Suppressor macrophage treated with lipopolysaccharide for 1 hour (primary cell): ENCODE results near the gene DTD2.
A peak's percentile ranks its signal among the peaks of the same experiment; 100 is the strongest.
"Not testable (repeated sequence)": the region's sequence is repeated elsewhere in the genome, so short reads cannot be mapped to it uniquely, and the experiment has no call there.

Source experiments
- DNase-seq, 3 donors: peaks; one replicate each; pipeline ENCODE4 v3.0.0-alpha.2; 2020 to 2022

The DTD2 gene

DNA sequence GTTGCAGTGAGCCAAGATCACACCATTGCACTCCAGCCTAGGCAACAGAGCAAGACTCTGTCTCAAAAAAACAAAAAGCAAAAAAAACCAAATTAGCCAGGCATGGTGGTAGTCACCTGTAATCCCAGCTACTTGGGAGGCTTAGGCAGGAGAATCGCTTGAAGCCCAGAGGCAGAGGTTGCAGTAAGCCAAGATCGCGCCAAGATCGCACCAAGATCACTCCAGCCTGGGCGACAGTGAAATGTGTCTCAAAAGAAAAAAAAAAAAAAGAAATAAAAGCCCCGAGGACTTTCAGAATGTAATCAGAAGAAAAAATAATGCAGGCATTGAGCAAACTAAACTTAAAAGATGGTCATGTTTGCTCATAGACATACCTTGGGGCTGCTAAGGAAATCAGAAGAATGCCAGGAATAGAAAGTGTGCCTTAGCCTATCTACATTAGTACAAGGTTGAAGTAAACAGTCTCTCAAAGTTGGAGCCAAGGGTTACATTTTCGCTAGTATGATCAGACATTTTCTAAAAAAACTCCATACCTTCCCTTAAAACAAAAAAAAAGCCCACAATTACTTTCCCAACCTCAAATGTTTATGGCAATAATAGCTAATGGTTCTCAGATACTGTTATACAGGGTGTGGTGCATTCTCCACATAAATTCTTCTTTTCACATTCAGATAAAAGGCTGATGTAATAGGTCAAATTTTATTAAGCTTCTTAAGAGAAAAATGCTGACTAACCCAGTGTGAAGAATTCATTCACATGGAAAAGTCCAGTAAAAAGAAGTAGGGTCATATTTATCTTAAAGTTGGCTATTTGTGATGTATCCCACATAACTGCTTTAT is 15.8 kb downstream of the DTD2 start:
- no peak for DNase-seq

- DNase-seq, result no peak
These were observed 17.0 kb downstream of the DTD2 start for GRCh38 chr14:31440280-31440679.

DNA sequence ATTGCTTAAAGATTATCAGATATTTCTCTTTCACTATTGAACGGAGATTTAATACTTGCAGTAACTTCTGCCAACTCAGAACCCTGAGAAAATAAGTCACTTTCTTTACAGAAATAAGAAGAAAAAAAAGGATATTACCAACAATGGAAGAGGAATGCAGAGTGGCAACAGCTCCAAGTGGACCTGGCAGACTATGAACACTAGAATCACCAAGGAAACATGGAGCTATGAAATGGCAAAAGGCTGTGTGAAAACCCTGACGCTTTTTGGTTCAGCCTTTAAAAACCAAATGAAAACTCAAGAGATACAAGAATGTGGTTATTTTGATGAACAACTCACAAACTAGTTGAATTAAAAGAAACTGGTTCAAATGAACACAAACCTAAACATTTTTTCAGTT is 17.7 kb downstream of the DTD2 start:
- no peak for DNase-seq

- not testable (repeated sequence) for DNase-seq
These were observed 20.1 kb downstream of the DTD2 start for GRCh38 chr14:31437045-31437691.

DNA sequence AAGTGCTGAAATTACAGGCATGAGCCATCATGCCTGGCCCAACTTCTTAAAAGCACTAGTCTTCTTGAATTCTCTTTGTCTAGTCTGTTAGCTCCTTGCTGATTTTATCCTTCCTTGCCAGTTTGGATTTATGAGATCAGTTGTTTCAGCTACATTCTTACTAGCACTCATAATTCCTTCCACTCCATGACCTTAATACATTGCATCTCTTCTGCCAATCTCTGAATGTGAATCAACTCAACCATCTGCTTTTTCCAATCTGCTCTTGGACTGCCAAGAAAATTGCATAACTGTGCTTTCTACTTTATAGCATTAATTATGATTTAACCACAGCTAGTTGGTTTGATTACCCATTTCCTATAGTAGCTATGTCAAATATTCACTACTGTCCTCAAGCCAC is 22.0 kb downstream of the DTD2 start:
- no peak for DNase-seq

- no peak for DNase-seq
These were observed 26.6 kb downstream of the DTD2 start for GRCh38 chr14:31430634-31431264.

DNA sequence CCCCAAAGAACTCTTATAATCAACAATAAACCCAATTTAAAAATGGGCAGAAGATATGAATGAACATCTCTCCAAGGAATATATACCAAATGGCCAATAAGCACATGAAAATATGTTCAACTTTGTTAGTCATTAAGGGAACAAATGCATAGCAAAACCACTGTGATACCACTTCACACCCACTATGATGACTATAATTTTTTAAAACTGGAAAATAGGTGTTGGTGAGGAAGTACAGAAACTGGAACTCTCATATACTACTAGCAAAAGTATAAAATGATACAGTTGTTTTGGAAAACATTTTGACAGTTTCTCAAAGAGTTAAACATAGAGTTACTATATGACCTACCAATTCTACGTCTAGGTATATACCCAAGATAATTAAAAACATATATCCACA is 27.5 kb downstream of the DTD2 start:
- DNase-seq, result no peak

DNA sequence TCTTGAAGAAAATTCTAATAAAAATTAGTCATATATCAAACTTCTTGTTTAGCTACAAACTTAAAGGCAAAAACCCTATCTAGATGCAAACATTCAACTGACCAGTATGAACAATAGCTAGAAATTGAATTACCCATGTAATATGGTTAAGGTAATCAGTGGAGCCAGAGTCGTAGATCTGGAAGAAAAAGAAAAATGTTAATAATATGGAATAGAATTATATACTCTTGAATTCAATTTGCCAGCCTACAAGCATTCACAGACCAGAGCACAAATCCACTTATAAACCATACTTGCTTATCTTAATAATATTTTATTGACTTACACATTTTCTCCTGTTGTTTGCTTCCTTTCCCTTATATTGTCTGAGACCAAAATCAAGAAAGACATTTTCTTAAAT is 29.3 kb downstream of the DTD2 start:
- no peak for DNase-seq

DNA sequence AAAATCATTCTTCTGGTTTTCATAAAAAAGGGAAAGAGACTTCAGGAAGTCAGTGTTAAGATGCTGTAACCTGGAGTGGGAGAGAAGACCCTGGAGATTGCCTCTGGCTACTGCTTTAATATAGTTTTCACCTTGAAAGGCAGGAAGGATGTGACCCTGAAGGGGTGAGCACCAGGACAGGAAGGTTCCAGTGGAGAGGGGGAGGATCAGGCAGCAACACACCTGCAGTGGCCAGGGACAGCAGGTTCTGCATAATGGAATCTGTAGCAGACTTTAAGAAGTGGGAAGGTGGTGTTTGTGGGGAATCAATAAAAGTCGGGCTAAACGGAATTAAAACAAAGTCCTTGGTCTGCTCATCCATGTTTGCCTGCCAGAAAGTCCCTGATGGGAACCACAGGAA is 30.6 kb downstream of the DTD2 start:
- DNase-seq, result no peak

GRCh38 chr14:31425905-31426304 is 31.4 kb downstream of the DTD2 start:
- no peak for DNase-seq

- DNase-seq, result peak in 1 of 3 donors; percentile 18
These were observed 36.1 kb downstream of the DTD2 start for GRCh38 chr14:31421200-31421599.

DNA sequence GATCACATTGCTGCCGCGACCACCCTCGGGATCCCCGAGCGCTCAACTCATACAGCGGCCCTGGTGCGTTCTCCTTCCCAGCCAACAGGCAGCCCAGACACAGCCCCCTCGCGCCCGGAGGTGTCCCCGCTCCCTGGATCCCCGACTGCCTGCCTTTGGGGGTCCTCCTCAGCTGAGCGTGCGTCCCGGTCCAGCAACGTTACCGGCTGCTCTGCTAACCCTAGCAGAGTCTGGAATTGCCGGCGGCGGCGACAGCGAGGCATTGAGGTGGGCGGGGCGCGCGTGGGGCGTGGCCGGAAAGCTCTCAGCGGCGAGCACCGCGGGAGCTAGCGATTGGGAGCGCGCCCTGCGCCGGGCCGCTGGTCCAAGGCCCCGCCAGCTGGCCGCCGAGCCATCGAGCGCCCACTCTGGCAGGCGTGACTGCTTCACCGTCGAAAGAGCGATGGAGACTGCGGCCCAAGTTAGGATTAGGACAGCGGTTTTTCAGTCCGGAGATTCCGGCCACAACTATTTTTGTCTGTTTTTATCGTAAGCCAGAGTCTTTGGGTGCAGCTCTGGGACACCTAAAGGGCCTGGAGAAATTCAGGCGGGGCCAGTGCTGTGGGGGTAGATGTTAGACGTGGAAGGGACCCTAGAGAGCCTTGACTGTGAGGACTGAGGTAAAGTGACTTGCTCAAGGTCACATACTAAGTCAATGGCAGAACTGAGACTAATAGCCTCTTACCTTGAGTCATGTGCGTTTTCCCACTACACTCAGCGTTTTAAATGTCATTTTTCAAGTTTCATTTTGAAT is 36.8 kb downstream of the DTD2 start, which contains the start of gene HEATR5A:
Gene HEATR5A, minus strand, starts transcription at position 232 of the 793 bp plus-strand sequence. CDS start 17,575 bp downstream, outside the sequence.
- peak; percentile 97 to 99 (median 98) for DNase-seq

DNA sequence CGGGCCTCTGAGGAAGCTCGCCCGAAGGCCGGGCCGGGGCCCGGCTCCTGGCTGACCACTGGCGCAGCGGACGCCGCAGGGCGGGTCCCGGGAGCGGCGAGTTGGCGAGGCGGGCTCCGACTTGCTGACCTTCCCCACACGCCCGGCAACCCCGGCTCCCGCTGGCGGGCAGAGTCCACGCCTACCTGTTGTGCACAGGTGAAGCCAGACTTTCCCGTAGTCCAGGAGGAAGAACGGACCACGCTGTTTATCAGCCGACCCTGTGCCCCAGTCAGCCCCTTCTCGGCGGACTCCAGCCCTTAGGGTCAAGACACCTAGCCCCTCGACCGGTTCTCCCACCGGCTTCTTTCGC is 37.4 kb downstream of the DTD2 start:
- DNase-seq, result peak; percentile 69 to 85 (median 73)

- peak in 1 of 3 donors; percentile 2 for DNase-seq
These were observed 37.9 kb downstream of the DTD2 start for GRCh38 chr14:31419179-31419966.

DNA sequence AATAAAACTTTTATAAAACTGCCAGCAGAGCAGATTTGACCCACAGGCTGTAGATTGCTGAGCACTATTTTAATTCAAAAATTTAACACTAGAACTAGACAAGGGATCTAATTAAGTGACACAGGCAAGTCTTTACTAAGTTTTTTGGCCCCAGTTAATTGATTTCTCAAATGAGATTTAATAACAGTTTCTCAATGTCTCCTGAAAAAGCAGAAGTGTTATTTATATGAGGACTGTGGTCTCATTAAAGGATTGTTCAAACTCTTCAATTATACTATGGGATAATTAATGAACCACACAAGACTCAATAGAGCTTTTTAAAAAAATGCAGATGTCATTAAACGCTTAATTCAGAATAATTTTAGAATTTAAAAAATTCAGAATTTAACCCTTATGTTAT is 38.9 kb downstream of the DTD2 start:
- peak in 1 of 3 donors; percentile 18 for DNase-seq

DNA sequence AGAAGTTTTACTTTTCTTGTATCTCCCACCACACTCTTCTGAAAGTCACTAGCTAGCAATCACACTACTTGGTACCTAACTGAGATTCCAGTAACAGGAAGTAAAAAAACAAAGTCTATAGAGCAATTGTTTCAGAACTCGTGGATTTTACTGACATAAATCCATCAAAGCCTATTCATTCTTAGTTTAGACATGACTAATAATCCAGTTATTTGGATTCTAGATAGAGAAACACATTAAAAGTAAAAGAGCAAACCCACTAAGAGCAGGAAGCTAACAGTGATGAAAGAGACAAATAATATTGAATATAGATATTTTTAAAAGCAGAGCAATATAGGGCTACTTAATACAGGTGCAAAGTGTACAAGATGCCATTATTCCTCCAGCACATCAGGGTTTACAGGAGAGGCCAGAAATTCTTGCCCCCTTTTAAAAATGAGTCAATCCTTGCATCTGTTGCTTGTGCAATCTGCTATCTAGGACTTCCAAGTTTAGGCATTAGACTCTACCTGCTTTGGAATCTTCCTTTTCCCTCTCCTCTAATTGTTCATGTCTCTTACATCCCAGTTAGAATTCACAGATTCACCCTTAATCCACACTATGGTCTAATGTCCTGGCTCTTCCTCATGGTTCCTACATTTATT is 43.0 kb downstream of the DTD2 start:
- DNase-seq, result no peak

DNA sequence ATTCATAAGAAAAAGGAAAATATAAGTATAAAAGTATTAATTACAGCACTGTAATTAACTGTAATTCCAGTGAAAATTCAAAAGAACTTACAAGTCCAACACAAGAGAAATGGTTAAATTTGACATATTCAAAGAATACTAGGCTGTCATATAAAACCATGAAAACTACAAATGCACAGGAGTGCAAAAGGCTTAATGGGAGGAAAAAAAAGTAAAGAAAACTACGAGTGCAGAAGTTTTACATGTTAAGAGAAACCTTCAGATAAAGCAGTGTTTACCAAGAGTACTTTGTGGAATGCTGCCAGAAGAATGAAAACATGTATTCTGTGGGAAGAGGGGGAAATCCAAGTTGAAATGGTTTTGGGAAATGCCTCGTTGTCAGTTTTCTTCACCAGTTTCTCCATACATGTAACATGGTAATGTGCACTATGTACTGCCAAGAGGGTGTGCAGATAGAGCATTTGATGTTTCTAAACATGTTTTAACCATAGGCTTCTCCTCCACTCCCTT is 46.0 kb downstream of the DTD2 start:
- DNase-seq, result peak; percentile 61 to 69 (median 64)

- peak; percentile 45 to 65 (median 60) for DNase-seq
These were observed 47.2 kb downstream of the DTD2 start for GRCh38 chr14:31410048-31410650.

- DNase-seq, result no peak
These were observed 48.9 kb downstream of the DTD2 start for GRCh38 chr14:31408421-31408820.

- DNase-seq, result no peak
These were observed 51.6 kb downstream of the DTD2 start for GRCh38 chr14:31405599-31406232.
